HepG2 (cell line): Measurements from ENCODE around the gene PAK1IP1. TPM values are rescaled to one million over a fixed set of nuclear protein-coding genes. Genes with fewer than 3 reads are reported as not detected.
A peak's percentile ranks its signal among the peaks of the same experiment; 100 is the strongest.

Experiments used
- DR1 ChIP-seq: sonication (generic); formaldehyde crosslinking; IDR thresholded peaks from 2 replicates; pipeline ENCODE4 v1.8.0; 2021; ENCODE audit warnings: mild to moderate bottlenecking, missing genetic modification reagents, inconsistent platforms
- EZH2 ChIP-seq: conservative IDR thresholded peaks from 2 replicates; pipeline ENCODE4 v1.6.1; 2012; ENCODE audit warnings: mild to moderate bottlenecking, low read depth, low read length, moderate library complexity
- HOXA3 ChIP-seq: sonication (generic); formaldehyde crosslinking; IDR thresholded peaks from 2 replicates; pipeline ENCODE4 v1.5.0; 2020; ENCODE audit warnings: missing genetic modification reagents
- KLF15 ChIP-seq: sonication (generic); formaldehyde crosslinking; IDR thresholded peaks from 2 replicates; pipeline ENCODE4 v1.8.1; 2023; ENCODE audit warnings: borderline replicate concordance, mild to moderate bottlenecking, inconsistent platforms, missing genetic modification reagents, mixed read lengths
- MBNL3 ChIP-seq: fragments of 250-450 bp; sonication (Bioruptor Pico); conservative IDR thresholded peaks from 2 replicates; pipeline ENCODE4 v1.8.0; 2022; ENCODE audit warnings: mild to moderate bottlenecking, inconsistent platforms
- MIER2 ChIP-seq: IDR thresholded peaks from 2 replicates; pipeline ENCODE4 v1.6.1; 2016; ENCODE audit warnings: missing biosample characterization, missing genetic modification reagents
- PHF8 ChIP-seq: sonication (generic); formaldehyde crosslinking; IDR thresholded peaks from 2 replicates; pipeline ENCODE4 v1.5.0; 2020; ENCODE audit warnings: missing genetic modification reagents
- SP140L ChIP-seq: sonication (generic); formaldehyde crosslinking; IDR thresholded peaks from 2 replicates; pipeline ENCODE4 v1.4.0; 2020; ENCODE audit warnings: missing genetic modification reagents, borderline replicate concordance
- SRSF4 ChIP-seq: fragments of 200-400 bp; formaldehyde crosslinking; IDR thresholded peaks from one replicate; pipeline ENCODE4 v1.6.1; 2018; ENCODE audit warnings: mild to moderate bottlenecking, low read depth, low read length, moderate library complexity; ENCODE audit not compliant: poor library complexity, severe bottlenecking
- SRSF9 ChIP-seq: fragments of 200-400 bp; formaldehyde crosslinking; IDR thresholded peaks from 2 replicates; pipeline ENCODE4 v1.6.1; 2018; ENCODE audit warnings: borderline replicate concordance, mild to moderate bottlenecking, low read depth, low read length; ENCODE audit not compliant: insufficient read depth, poor library complexity, severe bottlenecking
- SUZ12 ChIP-seq: fragments of 150-350 bp; IDR thresholded peaks from 2 replicates; pipeline ENCODE4 v1.6.1; 2014; ENCODE audit warnings: low read depth, low read length
- TARDBP ChIP-seq: sonication (generic); formaldehyde crosslinking; IDR thresholded peaks from 2 replicates; pipeline ENCODE4 v1.8.0; 2022; ENCODE audit warnings: mild to moderate bottlenecking, missing genetic modification reagents
- YY1 ChIP-seq: IDR thresholded peaks from 2 replicates; pipeline ENCODE4 v1.6.1; 2011; ENCODE audit warnings: low read length, low read depth, moderate library complexity, mild to moderate bottlenecking; ENCODE audit not compliant: insufficient read depth, insufficient replicate concordance
- ZNF296 ChIP-seq: sonication (generic); formaldehyde crosslinking; conservative IDR thresholded peaks from 2 replicates; pipeline ENCODE4 v1.5.0; 2020; ENCODE audit warnings: mild to moderate bottlenecking, missing genetic modification reagents
- ZNF30 ChIP-seq: sonication (generic); formaldehyde crosslinking; IDR thresholded peaks from 2 replicates; pipeline ENCODE4 v1.5.0; 2020; ENCODE audit warnings: mild to moderate bottlenecking, missing genetic modification reagents
- ZNF569 ChIP-seq: sonication (generic); formaldehyde crosslinking; IDR thresholded peaks from 2 replicates; pipeline ENCODE4 v1.5.0; 2020; ENCODE audit warnings: mild to moderate bottlenecking, missing genetic modification reagents, moderate library complexity, borderline replicate concordance
- ZNF773 ChIP-seq: sonication (generic); formaldehyde crosslinking; IDR thresholded peaks from 2 replicates; pipeline ENCODE4 v1.4.0; 2020; ENCODE audit warnings: missing genetic modification reagents, borderline replicate concordance
- polyA plus RNA-seq, 8 experiments: library from polyadenylated mRNA; depleted of rRNA in 3 of 8; stranded (reverse) in 7 of 8; unstranded in 1 of 8; fragments of >200 nt; fragmentation: Illumina TruSeq in 4 of 8; extraction: Trizol in 4 of 8; gene quantifications; 2 replicates each; pipeline versions ENCODE4 v1.2.1 to v1.2.3, GENCODE V29; 2011 to 2016; ENCODE audit warnings: low read depth in 4 of 8, missing spikeins in 1 of 8, mixed read lengths in 1 of 8; ENCODE audit not compliant: insufficient read depth in 1 of 8
- total RNA-seq, 5 experiments: library from RNA; depleted of rRNA; stranded (reverse); fragments of >200 nt; fragmentation: Illumina TruSeq; extraction: Trizol; gene quantifications; 2 replicates each; pipeline ENCODE4 v1.2.3, GENCODE V29; 2016; ENCODE audit warnings: low read depth in 1 of 5
- TF ChIP-seq, protein P1 (sequence below): sonication (generic); formaldehyde crosslinking; IDR thresholded peaks from 2 replicates; pipeline ENCODE4 v1.9.0; 2021; ENCODE audit warnings: missing genetic modification reagents, borderline replicate concordance
- TF ChIP-seq, protein P2 (sequence below): sonication (generic); formaldehyde crosslinking; IDR thresholded peaks from 2 replicates; pipeline ENCODE4 v1.5.1; 2020; ENCODE audit warnings: mild to moderate bottlenecking, missing genetic modification reagents, borderline replicate concordance

PAK1IP1 gene
- total and polyA plus RNA-seq, 2 of the 13 experiments (the other 11 are each of a cell fraction or from before 2014, with no cell fraction given), result 23.4 to 66.2 TPM

DNA sequence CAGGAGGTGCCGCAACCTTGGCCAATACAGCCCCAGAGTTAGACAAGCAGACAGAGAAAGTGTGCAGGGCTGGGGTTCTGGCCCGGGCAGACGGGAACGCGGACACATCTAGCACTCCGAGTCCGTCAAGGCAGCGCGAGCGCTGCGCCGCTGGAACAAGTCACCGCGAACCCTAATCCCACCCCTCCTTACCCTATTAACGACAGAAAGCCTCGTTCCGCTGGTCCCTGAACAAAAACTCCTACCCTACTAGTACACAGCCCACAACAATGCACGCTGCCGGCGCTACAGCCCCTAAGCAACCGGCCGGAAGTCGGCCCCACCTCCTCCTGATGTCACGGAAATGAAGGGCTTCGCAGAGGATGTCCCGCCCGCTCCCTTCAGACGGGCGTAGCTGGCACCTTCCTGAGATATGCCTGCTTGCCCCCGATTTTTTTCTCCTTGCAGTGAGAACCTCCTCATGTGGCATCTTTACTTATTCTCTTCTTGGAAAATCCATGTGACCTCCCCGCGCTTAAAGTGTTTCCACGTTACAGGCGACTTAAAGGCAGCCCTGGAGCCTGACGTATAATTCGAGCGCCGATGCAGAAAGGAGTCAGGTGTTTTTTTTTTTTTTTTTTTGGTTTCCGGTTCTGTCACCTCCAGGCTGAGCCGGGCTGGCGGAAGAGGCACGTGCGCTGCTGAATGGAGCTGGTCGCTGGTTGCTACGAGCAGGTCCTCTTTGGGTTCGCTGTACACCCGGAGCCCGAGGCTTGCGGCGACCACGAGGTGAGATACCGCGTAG lies at the start of gene PAK1IP1, which contains the start of gene C6orf52 (continued):
- TF ChIP-seq, protein P1, sequence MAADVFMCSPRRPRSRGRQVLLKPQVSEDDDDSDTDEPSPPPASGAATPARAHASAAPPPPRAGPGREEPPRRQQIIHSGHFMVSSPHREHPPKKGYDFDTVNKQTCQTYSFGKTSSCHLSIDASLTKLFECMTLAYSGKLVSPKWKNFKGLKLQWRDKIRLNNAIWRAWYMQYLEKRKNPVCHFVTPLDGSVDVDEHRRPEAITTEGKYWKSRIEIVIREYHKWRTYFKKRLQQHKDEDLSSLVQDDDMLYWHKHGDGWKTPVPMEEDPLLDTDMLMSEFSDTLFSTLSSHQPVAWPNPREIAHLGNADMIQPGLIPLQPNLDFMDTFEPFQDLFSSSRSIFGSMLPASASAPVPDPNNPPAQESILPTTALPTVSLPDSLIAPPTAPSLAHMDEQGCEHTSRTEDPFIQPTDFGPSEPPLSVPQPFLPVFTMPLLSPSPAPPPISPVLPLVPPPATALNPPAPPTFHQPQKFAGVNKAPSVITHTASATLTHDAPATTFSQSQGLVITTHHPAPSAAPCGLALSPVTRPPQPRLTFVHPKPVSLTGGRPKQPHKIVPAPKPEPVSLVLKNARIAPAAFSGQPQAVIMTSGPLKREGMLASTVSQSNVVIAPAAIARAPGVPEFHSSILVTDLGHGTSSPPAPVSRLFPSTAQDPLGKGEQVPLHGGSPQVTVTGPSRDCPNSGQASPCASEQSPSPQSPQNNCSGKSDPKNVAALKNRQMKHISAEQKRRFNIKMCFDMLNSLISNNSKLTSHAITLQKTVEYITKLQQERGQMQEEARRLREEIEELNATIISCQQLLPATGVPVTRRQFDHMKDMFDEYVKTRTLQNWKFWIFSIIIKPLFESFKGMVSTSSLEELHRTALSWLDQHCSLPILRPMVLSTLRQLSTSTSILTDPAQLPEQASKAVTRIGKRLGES, result 0 out of 2 replicates have a peak, but pooled peaks have one; percentile 26
- no peak for TF ChIP-seq SUZ12
- no peak for TF ChIP-seq EZH2
- no peak for TF ChIP-seq SRSF4
- TF ChIP-seq SRSF9, result no peak
- TF ChIP-seq, protein P2, sequence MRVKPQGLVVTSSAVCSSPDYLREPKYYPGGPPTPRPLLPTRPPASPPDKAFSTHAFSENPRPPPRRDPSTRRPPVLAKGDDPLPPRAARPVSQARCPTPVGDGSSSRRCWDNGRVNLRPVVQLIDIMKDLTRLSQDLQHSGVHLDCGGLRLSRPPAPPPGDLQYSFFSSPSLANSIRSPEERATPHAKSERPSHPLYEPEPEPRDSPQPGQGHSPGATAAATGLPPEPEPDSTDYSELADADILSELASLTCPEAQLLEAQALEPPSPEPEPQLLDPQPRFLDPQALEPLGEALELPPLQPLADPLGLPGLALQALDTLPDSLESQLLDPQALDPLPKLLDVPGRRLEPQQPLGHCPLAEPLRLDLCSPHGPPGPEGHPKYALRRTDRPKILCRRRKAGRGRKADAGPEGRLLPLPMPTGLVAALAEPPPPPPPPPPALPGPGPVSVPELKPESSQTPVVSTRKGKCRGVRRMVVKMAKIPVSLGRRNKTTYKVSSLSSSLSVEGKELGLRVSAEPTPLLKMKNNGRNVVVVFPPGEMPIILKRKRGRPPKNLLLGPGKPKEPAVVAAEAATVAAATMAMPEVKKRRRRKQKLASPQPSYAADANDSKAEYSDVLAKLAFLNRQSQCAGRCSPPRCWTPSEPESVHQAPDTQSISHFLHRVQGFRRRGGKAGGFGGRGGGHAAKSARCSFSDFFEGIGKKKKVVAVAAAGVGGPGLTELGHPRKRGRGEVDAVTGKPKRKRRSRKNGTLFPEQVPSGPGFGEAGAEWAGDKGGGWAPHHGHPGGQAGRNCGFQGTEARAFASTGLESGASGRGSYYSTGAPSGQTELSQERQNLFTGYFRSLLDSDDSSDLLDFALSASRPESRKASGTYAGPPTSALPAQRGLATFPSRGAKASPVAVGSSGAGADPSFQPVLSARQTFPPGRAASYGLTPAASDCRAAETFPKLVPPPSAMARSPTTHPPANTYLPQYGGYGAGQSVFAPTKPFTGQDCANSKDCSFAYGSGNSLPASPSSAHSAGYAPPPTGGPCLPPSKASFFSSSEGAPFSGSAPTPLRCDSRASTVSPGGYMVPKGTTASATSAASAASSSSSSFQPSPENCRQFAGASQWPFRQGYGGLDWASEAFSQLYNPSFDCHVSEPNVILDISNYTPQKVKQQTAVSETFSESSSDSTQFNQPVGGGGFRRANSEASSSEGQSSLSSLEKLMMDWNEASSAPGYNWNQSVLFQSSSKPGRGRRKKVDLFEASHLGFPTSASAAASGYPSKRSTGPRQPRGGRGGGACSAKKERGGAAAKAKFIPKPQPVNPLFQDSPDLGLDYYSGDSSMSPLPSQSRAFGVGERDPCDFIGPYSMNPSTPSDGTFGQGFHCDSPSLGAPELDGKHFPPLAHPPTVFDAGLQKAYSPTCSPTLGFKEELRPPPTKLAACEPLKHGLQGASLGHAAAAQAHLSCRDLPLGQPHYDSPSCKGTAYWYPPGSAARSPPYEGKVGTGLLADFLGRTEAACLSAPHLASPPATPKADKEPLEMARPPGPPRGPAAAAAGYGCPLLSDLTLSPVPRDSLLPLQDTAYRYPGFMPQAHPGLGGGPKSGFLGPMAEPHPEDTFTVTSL, result no peak
- TF ChIP-seq DR1 (CRISPR knock-in tag), result peak; percentile 89
- TF ChIP-seq KLF15, result peak; percentile 70; the same call in 1 of the 2 replicates
- TF ChIP-seq ZNF773 (CRISPR knock-in tag), result no peak
- no peak for TF ChIP-seq ZNF30 (CRISPR knock-in tag)
- 0 out of 2 replicates have a peak, but pooled peaks have one; percentile 89 for TF ChIP-seq ZNF569 (CRISPR knock-in tag)
- peak; percentile 39 for TF ChIP-seq YY1
- TF ChIP-seq MIER2 (CRISPR knock-in tag), result peak; percentile 41; the same call in 1 of the 2 replicates
- TF ChIP-seq MBNL3 (CRISPR knock-in tag), result no peak
- no peak for TF ChIP-seq SP140L (CRISPR knock-in tag)
- TF ChIP-seq PHF8 (CRISPR knock-in tag), result peak; percentile 91
- TF ChIP-seq HOXA3 (CRISPR knock-in tag), result peak; percentile 93
- peak; percentile 90 for TF ChIP-seq TARDBP (CRISPR knock-in tag)
- TF ChIP-seq ZNF296 (CRISPR knock-in tag), result no peak
